Stimulated activated CD8-positive, alpha-beta memory T cell treated with anti-CD3 and anti-CD28 coated beads, Interleukin-7, amount 100 ng/mL, for 1 hour (primary cell): ENCODE measurements around the gene HMMR.
"Not testable (repeated sequence)": the region's sequence is repeated elsewhere in the genome, so short reads cannot be mapped to it uniquely, and the experiment has no call there.

Source experiments
- DNase-seq, 2 donors: peaks; one replicate each; pipeline ENCODE4 v3.0.0-alpha.2; 2020; ENCODE audit warnings: low read depth in 2 of 2

Gene HMMR

DNA sequence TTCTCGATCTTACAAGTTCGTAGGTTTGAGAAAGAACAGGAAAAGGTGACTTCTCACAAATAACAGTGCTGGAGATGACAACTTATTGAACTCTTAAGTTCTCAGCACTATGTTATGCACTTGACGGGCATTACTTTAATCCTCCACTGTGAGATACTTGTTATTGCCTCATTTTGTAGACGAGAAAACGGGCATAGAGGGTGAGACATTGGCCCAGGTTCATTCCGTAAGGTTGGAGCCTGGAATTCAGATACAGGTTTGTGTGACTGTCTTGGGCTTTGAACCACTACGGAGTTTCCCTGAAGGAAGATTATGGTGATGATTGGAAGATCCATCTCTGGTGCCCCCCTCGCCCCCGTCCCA, 45.6 kb downstream of the HMMR start:
- DNase-seq: no peak

DNA sequence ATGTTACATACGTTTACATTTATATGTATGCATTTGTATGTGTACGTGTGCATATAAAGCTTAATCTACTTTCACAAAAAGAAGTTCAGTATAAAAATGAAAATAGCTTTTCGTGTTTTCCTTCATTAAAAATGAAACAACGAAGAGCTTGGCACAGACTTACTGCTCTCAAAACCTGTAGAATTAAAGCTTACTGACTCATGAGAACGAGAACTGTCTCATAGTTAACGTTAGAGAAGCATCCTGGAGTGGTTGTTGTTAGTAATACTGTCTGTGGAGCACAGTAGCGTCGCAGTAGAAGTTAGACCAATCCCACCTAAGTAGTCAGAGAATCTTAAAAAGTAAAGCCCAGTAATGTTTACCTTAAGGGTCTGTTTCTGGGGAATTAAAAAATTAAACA, 46.3 kb downstream of the HMMR start:
- no peak for DNase-seq

DNA sequence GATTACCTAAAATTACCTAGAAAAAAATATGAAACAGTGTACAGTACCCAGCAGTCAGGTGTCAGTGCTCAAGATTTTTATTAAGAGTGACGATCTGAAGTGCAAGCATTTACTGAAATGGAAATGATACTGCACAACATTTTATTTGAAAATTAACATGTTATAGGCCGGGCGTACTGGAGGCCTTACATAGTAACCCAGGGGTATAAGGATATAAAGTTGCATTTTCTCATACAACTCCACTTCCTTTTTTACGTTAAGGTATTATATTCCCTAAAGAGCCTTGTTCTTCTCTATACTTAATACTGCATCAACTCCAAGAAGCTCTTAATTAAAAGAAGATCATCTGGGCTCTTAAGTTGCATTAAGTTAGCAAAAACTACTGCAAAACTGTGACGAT, 48.3 kb downstream of the HMMR start:
- DNase-seq: no peak

DNA sequence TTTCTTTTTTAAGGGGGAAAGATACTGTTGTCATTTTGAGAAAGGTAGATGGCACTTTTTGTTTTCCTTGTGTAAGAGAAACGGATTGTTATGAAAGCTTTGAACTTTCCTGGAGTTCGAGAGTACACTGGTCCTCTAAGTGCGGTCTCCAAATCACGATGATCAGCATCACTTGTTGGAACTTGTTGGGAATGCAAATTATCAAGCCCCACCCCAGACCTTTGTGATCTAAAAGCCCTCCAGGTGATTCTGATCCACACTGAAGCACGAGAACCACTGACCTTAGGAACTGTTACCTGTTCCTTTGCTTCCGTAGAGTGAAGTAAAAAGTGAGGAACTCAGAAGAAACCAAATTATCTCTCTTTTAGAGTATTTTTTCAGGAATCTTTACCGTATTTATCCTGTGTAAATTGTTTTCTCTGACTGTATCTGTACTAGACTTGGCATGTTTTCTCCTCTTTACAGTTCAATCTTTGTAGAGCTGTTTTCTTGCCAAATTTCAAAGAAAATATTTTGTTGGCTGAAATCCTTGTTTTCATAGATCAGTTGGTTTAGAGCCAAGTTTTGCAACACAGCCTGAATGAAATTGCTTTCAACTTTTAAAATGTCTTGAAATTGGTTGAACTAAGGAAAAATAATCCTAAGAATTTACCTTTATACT, 49.0 kb downstream of the HMMR start:
- no peak for DNase-seq

DNA sequence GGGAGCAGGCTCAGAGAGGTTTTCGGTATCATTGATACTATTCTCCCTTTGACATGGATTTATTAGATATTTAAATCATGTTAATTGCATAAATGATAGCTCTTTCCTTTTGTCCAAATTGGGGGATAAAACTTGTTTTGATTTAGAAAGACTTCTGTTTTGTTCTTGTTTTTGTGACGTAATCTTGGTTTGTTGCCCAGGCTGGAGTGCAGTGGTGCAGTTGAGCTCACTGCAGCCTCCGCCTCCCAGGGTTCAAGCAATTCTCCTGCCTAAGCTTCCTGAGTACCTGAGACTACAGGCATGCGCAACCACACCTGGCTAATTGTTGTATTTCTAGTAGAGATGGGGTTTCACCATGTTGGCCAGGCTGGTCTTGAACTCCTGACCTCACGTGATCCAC, 52.1 kb downstream of the HMMR start:
- DNase-seq: no peak

DNA sequence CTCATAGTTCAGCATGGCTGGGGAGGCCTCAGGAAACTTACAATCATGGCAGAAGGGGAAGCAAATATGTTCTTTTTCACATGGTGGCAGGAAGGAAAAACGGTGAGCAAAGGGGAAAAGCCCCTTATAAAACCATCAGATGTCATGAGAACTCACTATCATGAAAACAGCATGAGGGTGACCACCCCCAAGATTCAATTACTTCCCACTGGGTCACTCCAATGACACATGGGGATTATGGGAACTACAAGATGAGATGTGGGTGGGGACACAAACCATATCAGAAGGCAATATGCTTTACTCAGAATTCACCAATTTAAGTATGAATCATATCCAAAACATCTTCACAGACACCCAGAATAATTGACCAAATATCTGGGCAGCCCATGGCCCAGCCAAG, 64.7 kb downstream of the HMMR start:
- no peak for DNase-seq

DNA sequence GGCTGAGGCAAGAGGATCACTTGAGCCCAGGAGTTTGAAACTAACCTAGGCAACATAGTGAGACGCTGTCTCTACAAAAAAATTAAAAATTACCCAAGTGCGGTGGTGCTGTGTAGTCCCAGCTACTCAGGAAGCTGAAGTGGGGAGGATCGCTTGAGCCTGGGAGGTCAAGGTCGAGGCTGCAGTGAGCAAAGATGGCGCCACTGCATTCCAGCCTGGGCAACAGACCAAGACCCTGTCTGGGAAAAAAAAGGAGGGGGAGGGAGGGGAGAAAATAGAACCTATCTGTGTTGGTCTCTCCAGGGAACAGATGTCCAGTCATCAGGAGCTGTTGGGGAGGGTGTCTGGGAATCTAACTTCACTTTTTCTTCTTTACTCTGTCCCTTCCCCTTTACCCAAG, 69.3 kb downstream of the HMMR start:
- no peak for DNase-seq

DNA sequence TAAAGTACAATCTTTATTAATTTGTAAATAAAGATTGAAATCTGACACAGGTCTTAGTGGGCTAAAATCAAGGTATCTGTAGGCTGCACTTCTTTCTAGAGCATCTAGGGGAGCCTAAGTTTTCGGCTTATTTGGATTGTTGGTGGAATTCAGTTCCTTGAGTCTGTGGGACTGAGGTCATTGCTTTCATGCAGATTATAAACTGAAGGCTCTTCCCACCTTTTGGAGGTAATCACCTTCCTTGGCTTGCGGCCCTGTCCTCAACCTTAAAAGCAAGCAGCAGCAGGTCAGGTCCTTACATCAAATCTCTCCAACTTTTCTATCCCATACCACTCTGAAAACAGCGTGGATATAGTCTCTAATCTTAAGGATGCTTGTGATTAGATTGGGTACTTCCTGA, 70.8 kb downstream of the HMMR start:
- no peak for DNase-seq

DNA sequence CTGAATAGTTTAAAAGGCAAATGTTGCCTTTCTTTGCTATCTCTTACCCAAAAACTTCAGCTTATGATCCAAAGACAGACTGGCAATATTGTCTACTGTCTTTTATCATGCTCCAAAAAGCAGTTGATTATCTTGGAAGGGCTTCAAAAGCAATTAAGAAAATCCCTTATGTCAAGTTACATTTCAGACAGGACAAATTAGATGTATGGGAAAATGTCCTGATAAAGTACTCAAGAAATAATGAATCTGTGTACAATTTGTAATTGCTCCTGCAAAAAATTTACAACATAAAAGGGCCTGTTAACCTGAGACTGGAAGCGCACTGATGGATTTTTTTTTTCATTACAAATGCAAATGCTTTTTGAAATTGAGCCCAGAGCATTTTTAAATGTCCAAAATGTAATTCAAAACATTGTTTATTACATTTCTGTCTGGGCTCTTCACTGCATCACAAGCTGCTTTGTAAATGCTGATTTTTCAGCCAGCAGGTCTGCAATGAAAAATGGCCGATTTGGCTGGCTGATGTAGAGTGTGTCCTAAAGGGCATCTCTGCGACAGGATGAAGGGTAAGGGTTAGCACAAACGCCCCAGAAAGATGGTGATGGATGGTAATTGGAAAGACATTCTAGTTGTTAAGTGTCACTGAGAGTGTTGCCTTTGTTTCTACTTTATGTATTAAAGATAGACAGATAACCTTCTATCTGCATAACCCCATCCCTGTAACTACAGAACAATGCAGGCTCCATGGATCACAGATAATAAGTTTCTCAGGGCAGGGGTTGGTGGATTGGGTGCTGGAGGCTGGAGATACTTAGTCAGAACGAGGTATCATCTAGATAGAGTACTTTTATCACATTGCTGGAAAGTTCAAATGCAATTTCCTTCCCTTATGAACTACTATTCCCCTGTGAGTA, 72.0 kb downstream of the HMMR start:
- no peak for DNase-seq

DNA sequence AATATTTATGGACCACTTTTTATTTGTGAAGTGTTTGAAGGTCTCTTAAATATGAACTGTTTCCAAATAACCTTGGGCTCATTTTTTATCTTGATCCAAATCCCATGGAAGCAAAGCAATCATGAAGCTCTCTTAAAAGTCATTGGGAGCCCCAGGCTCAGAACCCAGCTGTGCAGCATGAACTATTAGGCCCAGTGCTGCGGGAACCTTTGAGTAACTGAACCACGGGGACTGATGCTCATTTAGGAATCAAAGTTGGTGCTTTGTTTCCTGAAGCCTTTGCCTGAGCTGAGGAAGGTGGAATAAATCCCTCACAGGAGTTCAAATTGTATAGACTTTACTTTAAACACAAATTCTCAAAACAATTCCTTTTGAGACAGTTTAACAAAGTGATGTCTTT, 72.8 kb downstream of the HMMR start:
- no peak for DNase-seq

DNA sequence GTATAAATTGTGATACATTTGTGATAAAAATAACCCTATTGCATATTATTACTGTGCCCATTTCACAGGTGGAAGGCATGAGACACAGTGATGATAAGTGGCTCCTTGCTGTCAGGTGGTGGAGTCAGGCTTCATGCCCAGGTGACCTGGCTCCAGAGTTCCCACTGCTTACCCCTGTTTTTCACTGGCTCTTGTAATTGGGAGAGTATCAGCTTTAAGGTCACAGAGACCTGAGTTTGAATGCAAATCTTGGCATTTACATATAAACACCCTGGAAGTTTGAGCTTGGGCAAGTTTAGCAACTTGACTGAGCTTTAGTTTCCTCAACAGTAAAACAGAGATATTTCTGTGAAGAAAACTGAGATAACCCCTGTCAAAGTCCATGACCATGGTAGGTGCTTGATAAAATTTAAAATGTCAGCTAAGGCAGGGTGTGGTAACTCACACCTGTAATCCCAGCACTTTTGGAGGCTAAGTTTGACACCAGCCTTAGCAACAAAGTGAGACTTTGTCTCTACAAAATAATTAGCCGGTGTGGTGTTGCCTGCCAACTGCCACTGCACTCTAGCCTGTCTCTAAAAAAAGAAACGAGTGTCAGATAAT, 74.2 kb downstream of the HMMR start:
- no peak for DNase-seq

DNA sequence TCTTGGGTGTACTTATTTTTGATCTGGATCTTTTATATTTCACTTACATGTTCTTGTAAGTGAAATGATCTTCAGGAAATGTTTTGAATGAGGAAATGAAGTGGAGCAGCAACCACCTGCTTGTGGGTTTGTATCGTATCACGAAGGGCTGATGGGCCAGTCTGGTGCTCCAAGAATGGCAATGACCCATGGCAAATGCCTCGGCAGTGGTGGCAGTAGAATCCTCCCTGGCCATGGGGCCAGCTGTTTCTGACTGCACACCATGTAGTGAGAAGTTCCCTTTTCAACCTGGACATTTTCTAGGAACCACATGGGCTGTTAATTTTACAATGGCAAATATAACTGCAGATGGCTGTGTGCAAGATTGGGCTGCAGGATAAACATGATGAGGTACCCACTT, 74.9 kb downstream of the HMMR start:
- DNase-seq: no peak

DNA sequence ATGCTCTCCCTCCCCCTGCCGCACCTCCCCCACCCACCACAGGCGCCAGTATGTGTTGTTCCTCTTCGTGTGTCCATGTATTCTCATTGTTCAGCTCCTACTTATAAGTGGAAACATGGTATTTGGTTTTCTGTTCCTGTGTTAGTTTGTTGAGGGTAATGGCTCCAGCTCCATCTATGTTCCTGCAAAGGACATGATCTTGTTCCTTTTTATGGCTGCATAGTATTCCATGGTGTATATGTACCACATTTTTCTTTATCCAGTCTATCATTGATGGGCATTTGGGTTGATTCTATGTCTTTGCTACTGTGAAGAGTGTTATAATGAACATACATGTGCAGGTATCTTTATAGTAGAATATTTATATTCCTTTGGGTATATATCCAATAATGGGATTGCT, 76.0 kb downstream of the HMMR start:
- not testable (repeated sequence) for DNase-seq

DNA sequence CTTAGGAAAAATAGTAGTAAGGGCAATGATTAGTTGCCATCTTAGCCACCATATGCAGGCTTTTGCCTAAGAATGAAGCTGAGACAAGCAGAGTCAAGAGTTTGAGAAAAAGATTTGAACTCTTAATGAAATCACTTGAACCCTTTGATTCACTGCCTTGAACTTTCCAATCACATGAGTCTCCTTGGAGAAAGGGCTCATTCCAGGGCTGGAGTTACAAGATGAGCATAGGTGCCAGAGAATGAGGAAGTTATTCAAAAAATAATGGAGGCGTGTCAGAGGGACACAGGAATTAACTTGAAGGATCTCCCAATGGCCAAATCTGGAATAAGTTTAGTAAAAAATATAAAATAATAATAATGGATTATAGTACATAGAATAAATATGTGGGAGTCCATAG, 80.3 kb downstream of the HMMR start:
- no peak for DNase-seq
